HCT116 (cell line): Measurements from ENCODE around the gene AARS2.

ENCODE experiments used
- CBX3 ChIP-seq: IDR thresholded peaks from 2 replicates; pipeline ENCODE4 v1.6.1; 2012; ENCODE audit warnings: low read depth
- POLR2A ChIP-seq: IDR thresholded peaks from 2 replicates; pipeline ENCODE4 v1.7.0; 2011; ENCODE audit warnings: borderline replicate concordance; ENCODE audit not compliant: insufficient read depth, insufficient read length; ENCODE audit errors: extremely low read depth
- SP1 ChIP-seq: IDR thresholded peaks from 2 replicates; pipeline ENCODE4 v1.6.1; 2012; ENCODE audit warnings: low read depth
- ZNF274 ChIP-seq: fragments of 200-500 bp; sonication (Bioruptor generic); IDR thresholded peaks from 2 replicates; pipeline ENCODE4 v1.6.1; 2014; ENCODE audit warnings: mild to moderate bottlenecking, low read depth, low read length, inconsistent platforms
- TF ChIP-seq, protein P1 (sequence below), 3 experiments: fragments of 200-600 bp in 1 of 3; sonication (generic) in 1 of 3; IDR thresholded peaks in 2 of 3; conservative IDR thresholded peaks in 1 of 3; 2 replicates each; pipeline ENCODE4 v1.5.1; 2012 to 2017; ENCODE audit warnings: low read depth in 2 of 3, low read length in 2 of 3, antibody characterized with exemption in 1 of 3, borderline replicate concordance in 1 of 3, control low read depth in 1 of 3, mild to moderate bottlenecking in 1 of 3, mixed read lengths in 1 of 3, mixed run types in 1 of 3, moderate library complexity in 1 of 3; ENCODE audit not compliant: insufficient read depth in 1 of 3
- TF ChIP-seq, protein P2 (sequence below): IDR thresholded peaks from 2 replicates; pipeline ENCODE4 v1.6.1; 2012
- TF ChIP-seq, protein P3 (sequence below): IDR thresholded peaks from 2 replicates; pipeline ENCODE4 v1.6.1; 2012; ENCODE audit warnings: low read depth

GRCh38 chr6:44303842-44304241 is 9.3 kb downstream of the AARS2 start:
- TF ChIP-seq CBX3 (no peak), POLR2A (no peak), ZNF274 (no peak), SP1 (no peak)
- TF ChIP-seq, protein P1, sequence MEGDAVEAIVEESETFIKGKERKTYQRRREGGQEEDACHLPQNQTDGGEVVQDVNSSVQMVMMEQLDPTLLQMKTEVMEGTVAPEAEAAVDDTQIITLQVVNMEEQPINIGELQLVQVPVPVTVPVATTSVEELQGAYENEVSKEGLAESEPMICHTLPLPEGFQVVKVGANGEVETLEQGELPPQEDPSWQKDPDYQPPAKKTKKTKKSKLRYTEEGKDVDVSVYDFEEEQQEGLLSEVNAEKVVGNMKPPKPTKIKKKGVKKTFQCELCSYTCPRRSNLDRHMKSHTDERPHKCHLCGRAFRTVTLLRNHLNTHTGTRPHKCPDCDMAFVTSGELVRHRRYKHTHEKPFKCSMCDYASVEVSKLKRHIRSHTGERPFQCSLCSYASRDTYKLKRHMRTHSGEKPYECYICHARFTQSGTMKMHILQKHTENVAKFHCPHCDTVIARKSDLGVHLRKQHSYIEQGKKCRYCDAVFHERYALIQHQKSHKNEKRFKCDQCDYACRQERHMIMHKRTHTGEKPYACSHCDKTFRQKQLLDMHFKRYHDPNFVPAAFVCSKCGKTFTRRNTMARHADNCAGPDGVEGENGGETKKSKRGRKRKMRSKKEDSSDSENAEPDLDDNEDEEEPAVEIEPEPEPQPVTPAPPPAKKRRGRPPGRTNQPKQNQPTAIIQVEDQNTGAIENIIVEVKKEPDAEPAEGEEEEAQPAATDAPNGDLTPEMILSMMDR (IDR thresholded peaks at IDR 0.05 in 2 of 3, conservative IDR thresholded peaks at IDR 0.05 in 1 of 3; ENCODE audit: borderline replicate concordance in 1 of 3, insufficient read depth in 1 of 3, low read depth in 2 of 3, low read length in 2 of 3): no peak
- TF ChIP-seq, protein P2, sequence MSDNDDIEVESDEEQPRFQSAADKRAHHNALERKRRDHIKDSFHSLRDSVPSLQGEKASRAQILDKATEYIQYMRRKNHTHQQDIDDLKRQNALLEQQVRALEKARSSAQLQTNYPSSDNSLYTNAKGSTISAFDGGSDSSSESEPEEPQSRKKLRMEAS: no peak
- TF ChIP-seq, protein P3, sequence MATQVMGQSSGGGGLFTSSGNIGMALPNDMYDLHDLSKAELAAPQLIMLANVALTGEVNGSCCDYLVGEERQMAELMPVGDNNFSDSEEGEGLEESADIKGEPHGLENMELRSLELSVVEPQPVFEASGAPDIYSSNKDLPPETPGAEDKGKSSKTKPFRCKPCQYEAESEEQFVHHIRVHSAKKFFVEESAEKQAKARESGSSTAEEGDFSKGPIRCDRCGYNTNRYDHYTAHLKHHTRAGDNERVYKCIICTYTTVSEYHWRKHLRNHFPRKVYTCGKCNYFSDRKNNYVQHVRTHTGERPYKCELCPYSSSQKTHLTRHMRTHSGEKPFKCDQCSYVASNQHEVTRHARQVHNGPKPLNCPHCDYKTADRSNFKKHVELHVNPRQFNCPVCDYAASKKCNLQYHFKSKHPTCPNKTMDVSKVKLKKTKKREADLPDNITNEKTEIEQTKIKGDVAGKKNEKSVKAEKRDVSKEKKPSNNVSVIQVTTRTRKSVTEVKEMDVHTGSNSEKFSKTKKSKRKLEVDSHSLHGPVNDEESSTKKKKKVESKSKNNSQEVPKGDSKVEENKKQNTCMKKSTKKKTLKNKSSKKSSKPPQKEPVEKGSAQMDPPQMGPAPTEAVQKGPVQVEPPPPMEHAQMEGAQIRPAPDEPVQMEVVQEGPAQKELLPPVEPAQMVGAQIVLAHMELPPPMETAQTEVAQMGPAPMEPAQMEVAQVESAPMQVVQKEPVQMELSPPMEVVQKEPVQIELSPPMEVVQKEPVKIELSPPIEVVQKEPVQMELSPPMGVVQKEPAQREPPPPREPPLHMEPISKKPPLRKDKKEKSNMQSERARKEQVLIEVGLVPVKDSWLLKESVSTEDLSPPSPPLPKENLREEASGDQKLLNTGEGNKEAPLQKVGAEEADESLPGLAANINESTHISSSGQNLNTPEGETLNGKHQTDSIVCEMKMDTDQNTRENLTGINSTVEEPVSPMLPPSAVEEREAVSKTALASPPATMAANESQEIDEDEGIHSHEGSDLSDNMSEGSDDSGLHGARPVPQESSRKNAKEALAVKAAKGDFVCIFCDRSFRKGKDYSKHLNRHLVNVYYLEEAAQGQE: no peak
